ENCODE measurements around the gene SLC24A1.
A peak's percentile ranks its signal among the peaks of the same experiment; 100 is the strongest.

Gene SLC24A1

DNA sequence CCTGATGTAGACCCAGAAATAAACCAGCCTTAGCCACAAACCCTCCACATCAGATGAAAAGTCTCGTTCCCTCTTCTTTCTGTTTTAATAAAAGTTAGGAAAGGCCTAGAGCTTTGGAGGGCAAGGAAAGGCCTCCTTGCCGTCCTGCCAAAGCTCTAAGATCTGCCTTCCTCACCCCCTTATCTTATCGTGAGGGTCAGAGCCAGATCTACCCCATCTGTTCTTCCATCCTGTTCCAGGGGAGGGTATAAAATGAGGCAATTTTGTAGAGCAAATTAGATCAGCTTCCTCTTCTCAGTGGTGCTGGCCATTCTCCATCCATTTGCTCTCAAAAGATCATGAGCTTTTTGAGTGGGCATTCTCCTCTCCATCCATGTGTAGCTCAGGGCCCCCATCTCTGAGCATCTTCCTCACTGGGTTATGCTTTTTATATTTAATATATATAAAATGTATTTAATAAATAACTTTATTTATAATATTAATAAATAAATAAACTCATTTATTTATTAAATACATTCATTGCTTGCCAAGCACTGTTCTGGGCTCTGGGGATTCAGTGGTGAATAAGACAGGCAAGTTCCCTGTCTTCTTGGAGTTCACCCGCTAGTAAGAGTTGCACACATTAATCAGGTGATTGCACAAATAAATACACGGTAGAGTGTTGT is 2.0 kb upstream of the SLC24A1 start:
- Histone ChIP-seq H3K4me1 (ENCODE audit: control insufficient read depth in 1 of 2, insufficient read depth in 2 of 2, low read length in 2 of 2) (no peaks in the 10 kb centered on the region), H3K4me3 (ENCODE audit: low read depth in 1 of 2, low read length in 2 of 2) (no peak overlapping the region), H3K27ac (ENCODE audit: low read length) (no peak overlapping the region), H3K9me3 (ENCODE audit: control insufficient read depth in 1 of 2, low read length in 2 of 2) (no peaks in the 10 kb centered on the region), H3K27me3 (ENCODE audit: low read depth, low read length) (no peaks in the 10 kb centered on the region), H3K36me3 (ENCODE audit: control insufficient read depth in 1 of 2, insufficient read depth in 2 of 2, low read length in 2 of 2) (peaks cover 2 to 4% of the 10 kb centered on the region in 2 donors)

DNA sequence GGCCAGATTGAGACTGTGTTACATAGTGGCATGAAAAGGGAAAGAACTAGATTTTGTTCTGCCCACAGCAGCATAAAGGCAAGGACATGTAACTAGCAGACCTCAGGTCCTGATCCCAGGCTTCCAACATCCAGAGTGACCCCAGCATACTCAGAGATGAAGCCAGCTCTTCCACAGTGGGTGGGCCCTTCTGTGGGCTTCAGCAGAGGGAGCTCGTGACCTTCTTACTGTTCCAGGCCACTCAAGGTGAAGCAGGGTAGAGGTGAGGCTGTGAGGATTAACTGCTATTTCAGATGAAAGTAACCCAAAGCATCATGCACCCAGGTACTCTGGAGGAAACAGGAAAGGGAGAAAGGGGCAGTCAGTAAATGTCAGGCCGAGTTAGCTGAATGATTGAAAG is 905 bp upstream of the SLC24A1 start:
- no peaks in the 10 kb centered on the region for H3K4me1 ChIP-seq (ENCODE audit: control insufficient read depth in 1 of 2, insufficient read depth in 2 of 2, low read length in 2 of 2)
- H3K9me3 ChIP-seq (ENCODE audit: control insufficient read depth in 1 of 2, low read length in 2 of 2), result no peaks in the 10 kb centered on the region
- peaks cover 3 to 4% of the 10 kb centered on the region in 2 donors for H3K36me3 ChIP-seq (ENCODE audit: control insufficient read depth in 1 of 2, insufficient read depth in 2 of 2, low read length in 2 of 2)
- no peak overlapping the region for H3K27ac ChIP-seq (ENCODE audit: low read length)
- H3K4me3 ChIP-seq (ENCODE audit: low read depth in 1 of 2, low read length in 2 of 2), result no peak overlapping the region
- H3K27me3 ChIP-seq (ENCODE audit: low read depth, low read length), result no peaks in the 10 kb centered on the region

DNA sequence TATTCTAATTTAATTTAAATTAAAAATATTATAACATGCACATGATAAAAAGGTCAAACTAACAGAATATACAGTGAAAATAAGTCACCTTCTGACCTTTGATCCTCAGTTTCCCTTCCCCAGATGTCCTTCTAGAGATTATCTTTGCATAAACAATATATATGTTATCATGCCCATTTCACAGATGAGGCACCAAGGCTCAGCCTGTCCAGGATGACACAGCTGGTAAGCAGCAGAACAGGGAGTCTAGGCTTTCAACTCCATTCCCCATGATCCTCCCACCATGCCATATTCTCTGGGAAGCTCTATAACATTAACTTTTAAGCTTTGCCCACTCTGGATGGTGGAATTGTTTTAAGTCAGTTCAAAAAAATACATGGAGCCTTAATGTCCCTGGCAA is 1.4 kb downstream of the SLC24A1 start:
- H3K36me3 ChIP-seq (ENCODE audit: control insufficient read depth in 1 of 2, insufficient read depth in 2 of 2, low read length in 2 of 2), result peaks cover 3 to 4% of the 10 kb centered on the region in 2 donors
- no peaks in the 10 kb centered on the region for H3K4me1 ChIP-seq (ENCODE audit: control insufficient read depth in 1 of 2, insufficient read depth in 2 of 2, low read length in 2 of 2)
- no peak overlapping the region for H3K27ac ChIP-seq (ENCODE audit: low read length)

DNA sequence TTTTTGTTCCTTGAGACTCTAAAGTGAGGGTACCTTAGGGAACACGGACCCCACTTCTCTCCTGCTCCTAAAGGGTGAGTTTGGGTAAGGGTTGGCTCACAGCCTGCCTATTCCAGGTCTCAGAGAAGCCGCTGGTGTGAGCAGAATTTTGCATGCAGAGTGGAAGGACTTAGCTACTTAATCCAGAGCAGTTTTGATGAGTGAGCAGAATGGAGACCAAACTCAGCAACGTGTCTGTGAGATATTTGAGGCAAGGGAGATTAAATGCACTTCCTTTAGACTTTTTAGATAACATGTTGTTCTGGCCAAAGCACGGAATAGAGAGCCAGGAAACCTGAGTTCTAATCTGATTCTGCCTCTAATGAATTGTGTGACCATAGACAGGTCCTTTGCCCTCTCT is 5.1 kb downstream of the SLC24A1 start:
- no peak overlapping the region for H3K4me3 ChIP-seq (ENCODE audit: low read depth in 1 of 2, low read length in 2 of 2)
- no peaks in the 10 kb centered on the region for H3K4me1 ChIP-seq (ENCODE audit: control insufficient read depth in 1 of 2, insufficient read depth in 2 of 2, low read length in 2 of 2)
- H3K27me3 ChIP-seq (ENCODE audit: low read depth, low read length), result no peaks in the 10 kb centered on the region
- peaks cover 0 to 3% of the 10 kb centered on the region in 2 donors for H3K36me3 ChIP-seq (ENCODE audit: control insufficient read depth in 1 of 2, insufficient read depth in 2 of 2, low read length in 2 of 2)
- no peaks in the 10 kb centered on the region for H3K9me3 ChIP-seq (ENCODE audit: control insufficient read depth in 1 of 2, low read length in 2 of 2)
- H3K27ac ChIP-seq (ENCODE audit: low read length), result no peak overlapping the region

More for the DNA sequence above, 1.4 kb downstream of the SLC24A1 start:
- H3K27me3 ChIP-seq (ENCODE audit: low read depth, low read length), result no peaks in the 10 kb centered on the region
- H3K4me3 ChIP-seq (ENCODE audit: low read depth in 1 of 2, low read length in 2 of 2), result no peak overlapping the region
- H3K9me3 ChIP-seq (ENCODE audit: control insufficient read depth in 1 of 2, low read length in 2 of 2), result no peaks in the 10 kb centered on the region

DNA sequence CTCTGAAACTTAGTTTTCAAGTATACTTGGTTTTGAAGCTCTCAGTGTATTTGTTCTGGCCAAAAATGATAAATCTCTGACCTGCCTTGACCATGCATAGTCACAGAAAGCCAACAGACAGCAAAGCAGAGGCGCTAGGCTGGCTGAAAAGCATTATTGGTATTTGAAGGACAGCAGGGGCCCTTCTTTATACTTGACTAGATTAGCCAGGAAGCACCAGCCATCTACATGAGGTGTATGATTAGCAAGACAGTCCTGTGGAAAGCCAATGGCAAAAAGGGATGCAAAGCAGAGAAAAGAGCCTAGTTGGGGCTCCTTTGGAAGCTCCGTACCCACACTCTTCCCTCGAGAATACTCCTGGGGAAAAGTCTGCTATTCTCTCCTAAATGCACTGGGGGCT is 7.8 kb downstream of the SLC24A1 start:
- Histone ChIP-seq H3K36me3 (ENCODE audit: control insufficient read depth in 1 of 2, insufficient read depth in 2 of 2, low read length in 2 of 2) (peaks cover 0 to 3% of the 10 kb centered on the region in 2 donors), H3K27me3 (ENCODE audit: low read depth, low read length) (no peaks in the 10 kb centered on the region), H3K4me1 (ENCODE audit: control insufficient read depth in 1 of 2, insufficient read depth in 2 of 2, low read length in 2 of 2) (peaks cover 0 to 5% of the 10 kb centered on the region in 2 donors), H3K27ac (ENCODE audit: low read length) (no peak overlapping the region), H3K9me3 (ENCODE audit: control insufficient read depth in 1 of 2, low read length in 2 of 2) (no peaks in the 10 kb centered on the region), H3K4me3 (ENCODE audit: low read depth in 1 of 2, low read length in 2 of 2) (no peak overlapping the region)

DNA sequence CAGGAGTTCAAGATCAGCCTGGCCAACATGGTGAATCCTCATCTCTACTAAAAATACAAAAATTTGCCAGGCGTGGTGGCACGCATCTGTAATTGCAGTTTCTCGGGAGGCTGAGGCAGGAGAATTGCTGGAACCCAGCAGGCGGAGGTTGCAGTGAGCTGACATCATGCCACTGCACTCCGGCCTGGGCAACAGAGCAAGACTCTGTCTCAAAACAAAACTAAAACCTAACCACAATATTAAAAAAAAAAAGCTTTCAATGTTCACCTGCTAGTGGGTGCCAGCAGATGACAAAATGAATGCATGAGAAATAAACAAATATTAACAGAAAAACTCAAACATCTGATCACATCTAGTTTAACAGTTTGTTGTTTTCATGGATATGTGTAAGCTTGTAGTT is 9.0 kb downstream of the SLC24A1 start:
- Histone ChIP-seq H3K27me3 (ENCODE audit: low read depth, low read length) (no peaks in the 10 kb centered on the region), H3K4me3 (ENCODE audit: low read depth in 1 of 2, low read length in 2 of 2) (no peak overlapping the region), H3K4me1 (ENCODE audit: control insufficient read depth in 1 of 2, insufficient read depth in 2 of 2, low read length in 2 of 2) (peaks cover 0 to 5% of the 10 kb centered on the region in 2 donors), H3K27ac (ENCODE audit: low read length) (no peak overlapping the region), H3K36me3 (ENCODE audit: control insufficient read depth in 1 of 2, insufficient read depth in 2 of 2, low read length in 2 of 2) (no peaks in the 10 kb centered on the region), H3K9me3 (ENCODE audit: control insufficient read depth in 1 of 2, low read length in 2 of 2) (no peaks in the 10 kb centered on the region)

DNA sequence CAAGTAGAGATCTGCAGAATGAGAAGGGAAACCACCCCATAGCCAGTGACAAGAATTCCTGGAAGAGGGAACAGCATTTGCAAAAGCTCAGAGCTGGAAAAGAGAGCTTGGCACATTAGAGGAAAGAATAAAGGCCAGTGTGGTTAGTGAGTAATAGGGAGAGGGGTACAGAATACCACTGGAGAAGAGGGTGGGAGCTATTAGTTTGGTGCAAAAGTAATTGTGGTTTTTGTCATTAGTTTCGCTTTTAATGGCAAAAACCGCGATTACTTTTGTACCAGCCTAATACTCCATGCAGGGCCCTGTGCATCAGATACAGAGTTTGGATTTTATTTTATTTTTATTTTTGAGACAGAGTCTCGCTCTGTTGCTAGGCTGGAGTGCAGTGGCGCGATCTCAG is 9.8 kb downstream of the SLC24A1 start:
- Histone ChIP-seq H3K4me1 (ENCODE audit: control insufficient read depth in 1 of 2, insufficient read depth in 2 of 2, low read length in 2 of 2) (peaks cover 0 to 5% of the 10 kb centered on the region in 2 donors), H3K36me3 (ENCODE audit: control insufficient read depth in 1 of 2, insufficient read depth in 2 of 2, low read length in 2 of 2) (no peaks in the 10 kb centered on the region), H3K9me3 (ENCODE audit: control insufficient read depth in 1 of 2, low read length in 2 of 2) (no peaks in the 10 kb centered on the region)

DNA sequence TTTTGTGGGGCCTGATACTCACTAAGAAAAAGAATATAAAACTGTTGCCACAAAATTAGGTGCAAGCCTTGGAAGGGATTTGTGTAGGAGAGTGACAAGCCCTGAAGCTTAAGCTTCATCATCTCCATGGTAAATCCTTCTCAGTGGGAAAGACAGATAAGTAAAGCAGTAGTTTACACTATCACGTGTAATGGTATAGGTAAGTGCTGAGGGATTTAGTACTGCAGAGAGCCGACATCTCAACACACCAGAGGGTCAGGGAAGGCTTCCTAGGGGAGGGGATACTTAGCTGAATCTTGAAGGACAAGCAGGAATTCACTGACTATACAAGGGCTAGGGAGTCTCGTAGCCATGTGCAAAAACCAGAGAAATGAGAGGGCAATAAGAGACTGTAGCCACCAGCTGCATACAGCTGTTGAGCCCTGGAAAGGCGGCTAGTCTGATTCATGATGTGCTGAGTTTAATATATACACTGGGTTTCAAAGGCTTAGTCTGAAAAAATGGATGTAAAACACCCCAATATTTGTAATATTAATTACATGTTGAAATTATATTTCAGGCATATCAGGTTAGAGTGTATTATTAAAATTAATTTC is 11.1 kb downstream of the SLC24A1 start:
- H3K4me1 ChIP-seq (ENCODE audit: control insufficient read depth in 1 of 2, insufficient read depth in 2 of 2, low read length in 2 of 2), result peaks cover 0 to 5% of the 10 kb centered on the region in 2 donors
- no peaks in the 10 kb centered on the region for H3K36me3 ChIP-seq (ENCODE audit: control insufficient read depth in 1 of 2, insufficient read depth in 2 of 2, low read length in 2 of 2)
- H3K4me3 ChIP-seq (ENCODE audit: low read depth in 1 of 2, low read length in 2 of 2), result no peak overlapping the region
- H3K9me3 ChIP-seq (ENCODE audit: control insufficient read depth in 1 of 2, low read length in 2 of 2), result no peaks in the 10 kb centered on the region
- no peak overlapping the region for H3K27ac ChIP-seq (ENCODE audit: low read length)
- H3K27me3 ChIP-seq (ENCODE audit: low read depth, low read length), result no peaks in the 10 kb centered on the region

More for the DNA sequence above, 9.8 kb downstream of the SLC24A1 start:
- H3K27me3 ChIP-seq (ENCODE audit: low read depth, low read length), result no peaks in the 10 kb centered on the region
- no peak overlapping the region for H3K4me3 ChIP-seq (ENCODE audit: low read depth in 1 of 2, low read length in 2 of 2)
- H3K27ac ChIP-seq (ENCODE audit: low read length), result no peak overlapping the region

DNA sequence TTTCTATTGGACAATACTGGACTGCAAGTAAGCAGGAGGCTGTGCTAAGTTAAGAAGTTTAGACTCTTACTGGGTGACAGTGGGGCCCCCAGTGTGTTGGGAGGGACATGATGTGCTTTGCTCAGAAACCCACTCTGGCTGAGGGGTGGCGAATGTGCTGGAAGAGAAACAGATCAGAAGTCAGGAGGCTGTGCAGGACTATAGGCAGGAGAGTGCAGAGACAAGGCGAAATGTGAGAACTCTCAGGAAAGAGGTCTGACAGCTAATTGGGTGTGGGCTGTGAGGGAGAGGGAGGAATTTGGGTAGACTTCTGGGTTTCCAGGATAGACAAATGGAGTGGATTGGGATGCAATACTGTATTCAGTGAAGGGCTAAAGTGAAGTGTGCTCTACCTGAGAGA is 12.0 kb downstream of the SLC24A1 start:
- Histone ChIP-seq H3K36me3 (ENCODE audit: control insufficient read depth in 1 of 2, insufficient read depth in 2 of 2, low read length in 2 of 2) (no peaks in the 10 kb centered on the region), H3K27me3 (ENCODE audit: low read depth, low read length) (no peaks in the 10 kb centered on the region), H3K4me1 (ENCODE audit: control insufficient read depth in 1 of 2, insufficient read depth in 2 of 2, low read length in 2 of 2) (peaks cover 5% of the 10 kb centered on the region in 2 donors)

DNA sequence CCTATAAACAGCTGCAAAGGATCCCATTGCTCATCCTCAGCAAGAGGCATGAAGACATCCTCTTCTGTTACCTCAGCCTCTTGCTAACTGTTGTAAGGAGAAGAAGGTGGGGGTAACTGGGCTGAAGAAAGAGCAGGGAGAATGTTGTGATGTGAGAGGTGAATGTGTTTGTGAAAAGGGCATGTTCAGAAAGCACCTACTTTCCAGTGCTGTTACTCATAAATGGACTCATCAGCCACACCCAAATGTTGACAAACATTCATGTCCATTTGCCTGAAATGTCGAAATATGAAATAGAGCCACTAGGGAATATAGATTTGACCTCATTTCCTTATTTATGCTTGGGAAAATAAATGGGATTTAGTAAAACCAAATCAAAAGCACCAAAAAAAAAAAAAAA is 12.6 kb downstream of the SLC24A1 start:
- peaks cover 5 to 7% of the 10 kb centered on the region in 2 donors for H3K4me1 ChIP-seq (ENCODE audit: control insufficient read depth in 1 of 2, insufficient read depth in 2 of 2, low read length in 2 of 2)
- no peak overlapping the region for H3K4me3 ChIP-seq (ENCODE audit: low read depth in 1 of 2, low read length in 2 of 2)
- H3K27me3 ChIP-seq (ENCODE audit: low read depth, low read length), result no peaks in the 10 kb centered on the region
- no peaks in the 10 kb centered on the region for H3K9me3 ChIP-seq (ENCODE audit: control insufficient read depth in 1 of 2, low read length in 2 of 2)
- no peaks in the 10 kb centered on the region for H3K36me3 ChIP-seq (ENCODE audit: control insufficient read depth in 1 of 2, insufficient read depth in 2 of 2, low read length in 2 of 2)
- H3K27ac ChIP-seq (ENCODE audit: low read length), result no peak overlapping the region

More for the DNA sequence above, 12.0 kb downstream of the SLC24A1 start:
- Histone ChIP-seq H3K27ac (ENCODE audit: low read length) (no peak overlapping the region), H3K9me3 (ENCODE audit: control insufficient read depth in 1 of 2, low read length in 2 of 2) (no peaks in the 10 kb centered on the region), H3K4me3 (ENCODE audit: low read depth in 1 of 2, low read length in 2 of 2) (no peak overlapping the region)

DNA sequence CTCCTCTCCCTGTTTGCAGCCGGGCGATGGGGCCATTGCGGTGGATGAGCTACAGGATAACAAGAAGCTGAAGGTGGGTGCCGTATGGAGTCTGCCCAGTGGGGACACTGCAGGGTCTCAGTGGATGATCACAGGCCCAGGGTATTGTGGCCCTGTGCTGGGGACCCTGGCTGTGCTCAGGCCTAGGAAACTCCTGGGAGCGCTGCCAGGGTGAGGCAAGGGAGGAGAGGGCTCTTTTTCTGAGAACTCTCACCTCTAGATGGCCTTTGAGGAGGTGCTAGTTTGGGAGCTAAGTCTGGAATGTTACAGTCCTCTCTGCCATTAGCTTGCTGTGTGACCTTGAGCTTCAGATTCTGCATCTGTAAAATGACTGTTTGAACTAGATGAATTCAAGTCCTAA is 16.4 kb downstream of the SLC24A1 start:
- Histone ChIP-seq H3K27ac (ENCODE audit: low read length) (no peak overlapping the region), H3K36me3 (ENCODE audit: control insufficient read depth in 1 of 2, insufficient read depth in 2 of 2, low read length in 2 of 2) (no peaks in the 10 kb centered on the region), H3K4me1 (ENCODE audit: control insufficient read depth in 1 of 2, insufficient read depth in 2 of 2, low read length in 2 of 2) (peaks cover 0 to 7% of the 10 kb centered on the region in 2 donors), H3K4me3 (ENCODE audit: low read depth in 1 of 2, low read length in 2 of 2) (no peak overlapping the region), H3K27me3 (ENCODE audit: low read depth, low read length) (no peaks in the 10 kb centered on the region), H3K9me3 (ENCODE audit: control insufficient read depth in 1 of 2, low read length in 2 of 2) (no peaks in the 10 kb centered on the region)

DNA sequence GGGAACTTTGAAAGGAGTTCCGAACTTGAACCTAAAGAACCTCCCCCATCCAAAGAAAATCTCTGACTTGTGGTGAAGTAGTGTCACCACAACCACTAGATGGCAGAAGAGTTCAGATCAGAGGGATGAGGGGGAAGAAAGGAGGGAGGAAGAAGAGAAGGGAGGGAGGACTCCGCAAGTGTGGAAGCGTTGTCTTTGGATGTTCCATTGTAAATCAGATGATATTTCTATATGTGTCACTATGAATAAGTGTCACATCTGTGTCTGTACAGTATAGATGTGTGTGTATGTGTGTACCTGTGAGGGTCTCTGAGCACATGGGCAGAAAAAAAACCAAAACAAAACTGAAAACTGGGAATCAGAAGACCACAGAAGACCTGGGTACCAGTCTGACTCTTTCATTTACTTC is 16.9 kb downstream of the SLC24A1 start:
- Histone ChIP-seq H3K4me3 (ENCODE audit: low read depth in 1 of 2, low read length in 2 of 2) (peak overlapping the region in 1 of 2 donors; percentile 39), H3K4me1 (ENCODE audit: control insufficient read depth in 1 of 2, insufficient read depth in 2 of 2, low read length in 2 of 2) (peaks cover 0 to 7% of the 10 kb centered on the region in 2 donors), H3K27ac (ENCODE audit: low read length) (no peak overlapping the region), H3K27me3 (ENCODE audit: low read depth, low read length) (no peaks in the 10 kb centered on the region), H3K9me3 (ENCODE audit: control insufficient read depth in 1 of 2, low read length in 2 of 2) (no peaks in the 10 kb centered on the region), H3K36me3 (ENCODE audit: control insufficient read depth in 1 of 2, insufficient read depth in 2 of 2, low read length in 2 of 2) (no peaks in the 10 kb centered on the region)

Measured in muscle layer of duodenum (tissue), 2 donors.